Stimulated activated CD8-positive, alpha-beta memory T cell treated with anti-CD3 and anti-CD28 coated beads, Interleukin-4, amount 100 ng/mL, for 1 hour (primary cell): ENCODE data around the gene TRA2B.

Source experiments
- DNase-seq, 2 donors: peaks; one replicate each; pipeline ENCODE4 v3.0.0-alpha.2; 2020; ENCODE audit warnings: low read depth in 2 of 2, low spot score in 1 of 2

TRA2B gene

DNA sequence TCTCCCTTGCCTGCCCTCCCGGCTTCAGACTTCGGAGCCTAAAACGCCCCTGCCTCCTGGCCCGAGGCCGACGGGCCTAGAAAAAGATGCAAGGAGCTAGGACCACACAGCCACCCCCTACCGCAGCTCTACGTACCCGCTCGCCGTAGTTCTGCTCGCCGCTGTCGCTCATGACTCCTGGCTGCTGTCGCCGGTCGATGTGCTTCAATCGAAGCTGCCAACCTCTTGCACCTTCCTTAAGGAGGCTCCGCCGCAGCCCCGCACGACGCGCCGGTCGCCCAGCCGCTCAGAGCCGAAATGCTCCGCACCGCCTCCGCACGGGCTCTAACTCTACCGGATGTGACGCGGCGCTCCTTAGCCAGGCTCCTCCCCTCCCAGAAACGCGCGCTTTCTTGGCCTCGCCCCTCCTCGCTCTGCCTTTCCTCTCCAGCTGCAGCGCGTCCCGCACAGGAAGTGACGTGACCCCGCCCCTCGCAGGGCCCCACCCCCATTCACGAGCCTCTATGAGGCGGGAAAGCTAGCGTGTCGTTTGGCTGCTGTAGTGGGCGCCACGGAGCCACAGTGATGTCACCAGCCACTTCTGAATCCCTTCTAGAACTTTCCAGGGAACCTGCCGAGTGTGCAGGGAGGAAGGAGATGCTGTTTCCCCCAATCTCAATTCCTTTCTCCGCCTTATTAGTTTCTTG, at the start of gene TRA2B:
TRA2B (minus strand) TSS at position 326 of the 686 bp plus-strand sequence; CDS start at position 172, 154 bp downstream.
- peak; percentile 96 to 98 for DNase-seq

DNA sequence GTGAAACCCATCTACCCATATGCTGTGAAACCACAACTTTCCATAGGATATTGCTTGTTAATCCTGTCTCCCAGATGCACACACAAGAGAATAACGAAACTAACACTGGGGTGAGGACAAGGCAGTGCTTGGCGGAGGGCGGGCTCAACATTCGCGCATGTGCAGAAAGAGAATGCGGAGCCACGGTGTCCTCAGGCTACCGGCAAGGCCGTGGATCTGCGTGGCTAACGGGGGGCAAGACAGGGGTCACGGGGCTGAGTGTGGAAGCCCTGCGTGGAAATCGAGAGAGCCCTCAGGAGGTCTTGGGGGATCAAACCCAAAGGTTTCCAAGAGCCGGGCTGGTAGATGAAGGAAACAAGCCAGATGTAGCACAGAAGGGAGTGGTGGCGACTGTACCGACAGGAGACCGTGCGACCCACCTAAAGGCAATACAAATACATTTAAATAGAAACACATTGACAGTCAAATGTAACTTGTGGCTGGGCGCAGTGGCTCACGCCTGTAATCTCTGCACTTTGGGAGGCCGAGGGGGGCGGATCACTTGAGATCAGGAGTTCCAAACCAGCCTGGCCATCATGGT, 48.5 kb upstream of the TRA2B start:
- no peak for DNase-seq

DNA sequence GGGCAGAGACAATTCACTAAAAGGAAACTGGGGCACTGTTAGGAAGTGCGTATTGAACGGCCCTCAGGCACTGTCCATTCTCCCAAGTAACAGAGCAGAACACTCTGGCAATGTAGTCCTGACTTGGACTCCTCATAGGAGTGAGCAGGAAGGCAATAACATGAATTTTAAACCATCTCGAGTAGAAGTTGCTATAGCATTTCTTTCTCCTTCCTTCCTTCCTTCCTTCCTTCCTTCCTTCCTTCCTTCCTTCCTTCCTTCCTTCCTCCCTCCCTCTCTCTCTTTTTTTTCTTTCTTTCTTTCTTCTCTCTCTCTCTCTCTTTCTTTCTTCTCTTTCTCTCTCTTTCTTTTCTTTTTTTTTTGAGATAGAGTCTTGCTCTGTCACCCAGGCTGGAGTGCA, 46.4 kb upstream of the TRA2B start:
- no peak for DNase-seq

DNA sequence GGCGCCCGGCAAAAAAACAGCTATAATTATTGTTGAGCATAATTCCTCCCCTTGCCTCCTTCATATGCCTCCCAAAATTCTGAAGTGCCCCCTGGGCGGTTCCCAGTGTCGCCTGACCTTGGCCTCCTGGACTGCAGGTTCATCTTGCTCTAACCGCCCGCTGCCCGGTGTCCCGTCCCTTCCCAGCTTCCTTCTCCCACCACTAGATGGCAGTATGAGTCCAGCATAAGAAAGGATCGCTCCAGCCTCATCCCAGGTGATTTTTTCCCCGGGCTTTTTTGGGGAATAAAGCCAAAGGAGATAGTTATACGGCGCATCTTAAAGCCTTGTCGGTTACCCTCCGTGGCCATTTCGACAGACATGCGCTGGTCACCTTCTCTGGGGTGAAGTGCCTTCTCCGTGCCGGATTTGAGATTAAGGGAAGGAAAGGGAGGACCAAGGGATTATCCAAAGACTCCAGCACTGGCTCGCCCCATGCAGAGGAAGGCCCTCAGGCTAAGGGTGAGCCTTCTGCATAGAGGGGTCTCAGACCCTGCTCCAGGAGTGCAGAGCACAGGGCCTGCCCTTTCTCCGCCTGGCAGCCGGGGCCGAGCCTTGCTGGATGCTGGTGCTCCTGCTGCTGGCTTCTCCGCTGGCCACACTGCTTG, 45.8 kb upstream of the TRA2B start:
- peak; percentile 32 to 35 for DNase-seq

DNA sequence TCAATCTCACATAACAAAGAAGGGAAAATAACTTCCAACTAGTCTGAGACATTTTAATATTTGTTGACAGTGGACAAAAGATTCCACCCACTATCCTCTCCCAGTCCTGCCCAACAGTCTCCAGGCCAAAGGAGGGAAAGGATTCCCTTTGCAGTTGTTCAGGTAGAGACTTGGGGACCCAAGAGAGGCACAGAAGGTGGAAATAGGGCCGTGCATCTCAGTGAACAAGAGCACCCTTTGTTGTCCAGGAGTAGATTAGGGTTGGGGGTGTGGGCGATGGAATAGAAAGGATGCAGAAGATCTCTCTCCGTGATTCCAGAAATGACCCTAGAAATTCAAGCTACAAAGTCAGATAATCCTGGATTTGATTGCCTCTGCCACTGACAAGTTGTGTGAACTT, 44.8 kb upstream of the TRA2B start:
- DNase-seq = no peak

DNA sequence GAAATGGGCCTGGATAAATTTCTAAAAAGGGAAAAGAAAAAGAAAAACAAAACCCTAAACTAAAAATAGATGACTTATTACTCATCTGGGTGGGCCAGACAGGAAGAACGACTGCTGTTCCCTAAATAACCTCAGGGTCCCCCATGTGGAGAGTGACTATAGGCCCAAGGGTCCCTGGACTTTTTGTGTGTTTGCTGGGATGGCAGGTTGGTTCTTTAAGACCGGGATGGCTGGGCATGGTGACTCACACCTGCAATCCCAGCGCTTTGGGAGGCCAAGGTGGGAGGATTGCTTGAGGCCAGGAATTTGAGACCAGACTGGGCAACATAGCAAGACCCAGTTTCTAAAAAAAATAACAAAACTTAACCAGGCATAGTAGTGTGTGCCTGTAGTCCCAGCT, 43.8 kb upstream of the TRA2B start:
- no peak for DNase-seq

DNA sequence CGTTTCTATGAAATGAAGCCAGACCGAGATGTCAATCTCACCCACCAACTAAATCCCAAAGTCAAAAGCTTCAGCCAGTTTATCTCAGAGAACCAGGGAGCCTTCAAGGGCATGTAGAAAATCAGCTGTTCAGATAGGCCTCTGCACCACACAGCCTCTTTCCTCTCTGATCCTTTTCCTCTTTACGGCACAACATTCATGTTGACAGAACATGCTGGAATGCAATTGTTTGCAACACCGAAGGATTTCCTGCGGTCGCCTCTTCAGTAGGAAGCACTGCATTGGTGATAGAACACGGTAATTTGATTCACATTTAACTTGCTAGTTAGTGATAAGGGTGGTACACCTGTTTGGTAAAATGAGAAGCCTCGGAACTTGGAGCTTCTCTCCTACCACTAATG, 41.9 kb upstream of the TRA2B start:
- DNase-seq = no peak

DNA sequence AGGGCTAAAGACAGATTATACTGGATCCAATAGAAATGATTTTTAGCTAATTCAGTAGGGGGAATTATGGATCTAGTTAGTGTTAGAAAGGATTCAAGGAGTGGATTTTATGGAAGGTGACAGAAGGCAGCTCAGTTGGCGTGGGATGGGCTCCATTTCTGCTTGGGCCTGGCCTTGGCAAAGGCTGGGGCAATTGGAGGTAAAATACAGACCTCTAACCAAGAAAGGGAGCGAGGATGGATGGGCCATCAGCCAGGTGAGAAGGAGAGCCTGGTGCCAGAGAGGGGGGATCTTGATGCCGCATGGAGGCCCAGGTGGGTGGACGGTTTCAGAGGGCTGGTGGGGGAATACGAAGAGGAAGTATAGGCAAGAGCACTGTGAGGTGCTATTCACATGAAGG, 40.7 kb upstream of the TRA2B start:
- no peak for DNase-seq

DNA sequence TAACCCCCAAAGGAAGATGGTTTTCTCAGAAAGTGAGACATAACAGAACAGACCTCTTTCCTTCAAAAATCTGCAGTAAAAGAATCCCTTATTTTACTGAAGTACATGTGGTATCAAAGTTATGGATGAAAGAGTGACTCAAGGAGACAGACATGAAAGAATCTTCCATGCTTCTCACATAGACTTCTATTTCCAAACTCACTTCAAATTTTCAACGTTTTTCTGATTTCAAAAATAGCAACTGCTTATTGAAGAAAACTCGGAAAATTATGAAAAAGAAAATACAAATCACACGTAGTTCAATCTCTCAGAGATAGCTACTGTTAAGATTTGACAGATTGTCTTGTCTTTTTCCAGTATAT, 39.8 kb upstream of the TRA2B start:
- DNase-seq = no peak

DNA sequence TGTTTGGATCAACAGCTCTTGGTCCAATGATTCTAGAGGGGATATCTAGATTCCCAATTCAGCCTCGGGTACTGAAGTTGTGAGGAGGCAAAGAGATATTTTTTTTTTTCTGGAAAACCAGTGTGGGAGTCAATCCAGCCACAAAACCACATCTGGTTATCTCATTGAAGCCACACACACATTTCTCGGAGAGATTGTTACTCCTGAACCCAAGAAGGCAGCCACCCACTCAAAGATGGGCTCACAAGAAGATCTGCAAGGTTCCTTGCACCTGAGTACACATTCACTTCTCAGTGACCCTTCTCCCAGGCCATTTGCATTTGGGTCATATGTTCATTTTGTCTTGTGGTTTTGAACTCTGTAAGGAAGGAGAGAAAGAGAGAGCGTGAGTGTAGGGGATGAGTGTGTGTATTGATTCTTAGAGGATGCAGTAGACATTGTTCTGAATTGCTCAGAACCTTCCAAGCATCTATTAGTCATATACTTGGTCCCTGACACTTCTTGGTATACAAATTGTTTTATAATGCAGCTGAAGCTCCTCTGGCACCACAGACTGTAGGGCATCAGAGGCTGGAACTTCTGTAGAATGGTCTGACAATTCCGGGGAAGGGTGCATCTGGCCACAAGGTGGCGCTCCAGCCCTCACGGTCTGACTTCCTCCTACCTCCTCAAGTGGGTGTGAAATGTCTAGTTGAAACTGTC, 39.3 kb upstream of the TRA2B start:
- DNase-seq = peak; percentile 72 to 73

DNA sequence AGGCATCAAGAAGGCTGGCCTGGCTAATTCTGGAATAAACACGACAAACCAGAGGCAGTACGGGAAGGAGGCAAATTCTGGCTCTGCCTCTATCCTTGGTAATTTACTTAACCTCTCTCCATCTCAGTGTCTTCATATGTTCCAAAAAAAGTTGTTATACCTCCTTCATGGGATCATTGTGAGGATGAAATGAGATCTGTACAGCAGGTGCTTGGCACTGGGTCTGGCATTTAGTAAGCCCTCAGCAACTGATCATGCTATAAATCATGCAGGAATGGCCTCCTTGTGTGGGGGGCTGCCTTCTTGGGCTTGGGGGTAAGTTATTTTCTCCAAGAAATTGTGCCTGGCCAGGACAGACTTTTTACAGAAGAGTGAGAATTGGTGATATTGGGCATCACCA, 38.3 kb upstream of the TRA2B start:
- DNase-seq = no peak

DNA sequence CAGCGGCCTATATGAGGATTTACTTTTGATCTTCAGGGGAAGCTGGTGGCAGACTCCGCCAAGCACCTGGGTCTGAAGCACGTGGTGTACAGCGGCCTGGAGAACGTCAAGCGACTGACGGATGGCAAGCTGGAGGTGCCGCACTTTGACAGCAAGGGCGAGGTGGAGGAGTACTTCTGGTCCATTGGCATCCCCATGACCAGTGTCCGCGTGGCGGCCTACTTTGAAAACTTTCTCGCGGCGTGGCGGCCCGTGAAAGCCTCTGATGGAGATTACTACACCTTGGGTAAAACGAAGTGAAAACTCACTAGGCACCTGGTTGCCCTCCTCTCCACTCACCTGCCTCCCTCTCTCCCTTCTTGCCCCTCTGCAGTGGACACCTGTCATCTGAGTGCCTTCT, 33.8 kb upstream of the TRA2B start:
- no peak for DNase-seq

DNA sequence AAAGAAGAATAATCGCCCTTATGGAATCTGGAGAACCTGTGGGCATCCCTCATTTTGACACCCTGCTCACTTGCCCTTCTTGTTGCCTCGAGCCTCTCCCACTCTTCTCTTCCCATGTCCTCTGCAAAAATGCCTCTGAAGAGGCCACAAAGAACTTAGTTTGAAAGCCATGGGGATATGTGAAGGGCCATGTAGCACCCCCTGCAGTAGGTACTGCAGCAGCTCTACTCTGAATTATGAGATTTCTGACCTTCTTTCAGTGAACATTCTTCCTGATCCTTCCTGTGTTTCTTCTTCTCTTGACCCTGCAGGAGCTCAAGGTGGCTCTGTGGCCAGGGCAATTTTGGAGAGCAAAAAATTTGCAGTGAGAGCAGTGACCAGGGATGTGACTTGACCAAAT, 30.4 kb upstream of the TRA2B start:
- no peak for DNase-seq

DNA sequence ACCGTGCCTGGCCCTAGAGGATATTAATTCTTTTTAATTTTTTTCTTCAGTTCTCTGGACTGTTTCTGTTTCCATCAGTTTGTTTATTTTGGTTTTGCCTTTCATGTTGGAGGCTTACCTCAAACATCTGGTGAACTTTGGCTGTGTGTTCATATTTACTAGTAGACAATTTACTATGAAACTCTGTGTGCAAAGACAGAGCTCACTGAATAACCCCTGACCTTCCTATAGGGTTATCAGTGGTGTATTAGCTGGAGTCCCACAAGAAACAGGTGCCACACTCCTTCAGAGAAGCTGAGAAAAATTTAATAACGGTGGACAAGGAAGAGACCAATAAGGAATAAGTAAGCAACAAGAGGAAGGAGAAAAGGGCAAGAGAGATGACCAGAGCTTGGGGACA, 28.8 kb upstream of the TRA2B start:
- DNase-seq = no peak

DNA sequence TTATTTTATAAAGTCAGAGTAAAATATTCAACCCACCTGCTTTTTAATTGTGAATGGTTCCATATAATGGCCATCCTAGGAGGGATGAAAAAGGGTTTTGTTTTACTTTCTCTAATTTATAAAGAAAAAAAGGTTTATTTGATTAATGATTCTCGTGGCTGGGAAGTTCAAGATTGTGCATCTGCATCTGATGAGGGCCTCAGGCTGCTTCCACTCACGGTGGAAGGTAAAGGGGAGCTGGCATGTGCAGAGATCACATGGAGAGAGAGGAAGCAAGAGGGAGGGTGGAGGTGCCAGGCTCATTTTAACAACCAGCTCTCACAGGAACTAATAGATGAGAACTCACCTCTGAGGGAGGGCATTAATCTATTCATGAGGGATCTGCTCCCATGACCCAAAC, 27.7 kb upstream of the TRA2B start:
- DNase-seq = no peak

DNA sequence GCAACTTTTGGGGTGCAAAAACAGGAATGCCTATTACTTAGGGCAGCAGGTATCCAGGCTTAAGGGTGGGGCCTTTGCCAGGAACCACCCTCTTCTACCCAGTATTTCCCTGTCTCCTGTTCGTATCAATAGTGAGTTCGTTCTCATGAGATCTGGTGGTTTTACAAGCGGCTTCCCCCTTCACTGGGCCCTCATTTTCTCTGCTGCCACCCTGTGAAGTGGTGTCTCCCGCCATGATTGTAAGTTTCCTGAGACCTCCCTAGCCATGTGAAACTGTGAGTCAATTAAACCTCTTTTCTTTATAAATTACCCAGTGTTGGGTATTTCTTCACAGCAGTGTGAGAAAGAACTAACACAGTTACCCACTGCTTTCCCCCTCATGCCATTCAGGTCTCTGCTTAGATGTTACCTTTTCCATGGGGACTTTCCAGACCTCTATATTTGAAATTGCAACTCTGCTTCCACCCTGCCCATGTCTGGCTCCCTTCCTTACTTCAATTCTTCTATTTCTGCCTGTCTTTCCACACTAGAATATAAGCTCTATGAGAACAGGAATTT, 23.9 kb upstream of the TRA2B start:
- DNase-seq = no peak

DNA sequence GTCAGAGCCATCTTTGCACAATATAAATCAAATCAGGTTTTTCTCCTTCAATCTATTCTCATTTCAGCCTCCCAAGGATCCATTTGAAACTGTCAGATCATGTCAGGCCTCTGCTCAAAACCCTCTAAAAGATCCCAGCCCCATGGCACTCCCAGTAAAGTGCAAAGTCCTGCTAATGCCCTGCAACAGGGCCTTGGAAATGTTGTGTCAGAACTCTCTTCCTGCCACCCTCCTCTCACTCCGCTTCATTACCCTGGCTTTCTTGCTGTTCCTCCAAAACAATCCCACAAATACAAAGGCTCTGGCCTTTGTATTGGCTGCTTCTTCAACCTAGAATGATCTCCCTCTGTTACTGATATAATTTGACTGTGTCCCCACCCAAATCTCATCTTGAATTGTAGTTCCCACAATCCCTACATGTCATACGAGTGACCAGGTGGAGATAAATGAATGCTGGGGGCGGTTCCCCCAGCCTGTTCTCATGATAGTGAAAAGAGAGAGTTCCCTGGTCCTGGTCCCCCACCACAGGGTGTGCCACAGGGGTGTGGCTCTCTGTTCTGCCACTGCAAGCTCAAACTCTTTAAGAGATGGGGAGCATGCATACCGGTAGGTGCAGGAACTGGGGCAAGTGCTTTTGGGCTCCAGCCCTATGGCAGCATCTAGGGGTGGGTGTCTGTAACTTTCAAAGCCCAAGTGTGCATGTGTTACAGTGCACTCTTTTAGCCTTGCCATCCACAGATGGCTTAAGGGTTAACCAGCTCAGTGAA, 22.9 kb upstream of the TRA2B start:
- no peak for DNase-seq

DNA sequence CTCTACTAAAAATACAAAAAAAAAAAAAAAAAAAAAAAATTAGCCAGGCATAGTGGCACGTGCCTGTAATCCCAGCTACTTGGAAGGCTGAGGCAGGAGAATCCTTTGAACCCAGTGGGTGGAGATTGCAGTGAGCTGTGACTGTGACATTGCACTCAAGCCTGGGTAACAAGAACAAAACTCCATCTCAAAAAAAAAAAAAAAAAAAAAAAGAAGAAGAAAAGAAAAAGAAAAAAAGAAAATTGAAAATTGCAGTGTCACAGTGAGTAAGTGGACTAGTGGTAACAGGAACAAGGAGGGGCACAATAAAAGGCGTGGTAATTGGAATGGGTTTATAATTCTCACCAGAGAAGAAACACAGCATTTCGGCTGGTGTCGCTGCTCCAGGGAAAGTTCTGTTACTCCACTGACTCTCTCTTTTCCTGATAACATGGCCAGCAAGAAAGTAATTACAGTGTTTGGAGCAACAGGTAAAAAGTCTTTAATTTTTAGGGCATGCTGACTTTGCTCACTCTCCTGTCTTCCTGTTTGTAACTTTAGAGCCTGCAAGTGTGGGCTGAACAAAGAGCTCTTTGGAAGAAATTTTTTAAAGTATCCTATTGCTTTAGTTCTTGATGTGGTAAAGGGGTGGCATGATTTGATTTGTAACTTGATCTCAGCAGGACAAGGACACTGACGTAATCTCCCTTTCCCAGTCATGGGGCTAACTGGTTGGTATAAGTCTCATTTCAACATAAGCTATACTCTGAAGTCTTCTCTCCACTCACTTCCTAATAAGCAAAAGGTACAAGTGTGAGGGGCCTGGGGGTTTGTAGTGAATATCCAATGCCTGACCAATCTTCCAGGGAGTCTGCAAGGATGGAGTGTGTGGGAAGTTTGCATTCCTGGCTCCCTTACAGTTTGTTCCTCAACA, 22.1 kb upstream of the TRA2B start:
- DNase-seq = no peak

DNA sequence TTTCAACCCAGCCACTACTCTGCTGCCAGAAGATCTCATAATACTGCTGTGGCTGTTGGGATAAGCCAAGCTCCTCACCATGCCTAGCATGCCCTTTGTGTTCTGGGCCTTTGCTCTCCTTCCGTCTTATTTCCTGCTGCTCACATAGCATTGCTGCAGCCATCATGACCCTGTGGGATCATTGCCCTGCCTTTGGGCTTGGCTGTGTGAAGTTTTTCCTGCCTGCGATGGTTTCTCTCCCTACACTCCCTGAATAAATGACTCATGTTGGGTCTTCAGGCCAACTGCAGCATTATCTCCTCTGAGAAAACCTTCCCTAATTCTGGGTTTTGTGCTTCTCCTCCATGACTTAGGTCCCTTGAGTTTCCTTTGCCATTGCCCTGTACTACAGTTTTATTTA, 20.8 kb upstream of the TRA2B start:
- DNase-seq = no peak

DNA sequence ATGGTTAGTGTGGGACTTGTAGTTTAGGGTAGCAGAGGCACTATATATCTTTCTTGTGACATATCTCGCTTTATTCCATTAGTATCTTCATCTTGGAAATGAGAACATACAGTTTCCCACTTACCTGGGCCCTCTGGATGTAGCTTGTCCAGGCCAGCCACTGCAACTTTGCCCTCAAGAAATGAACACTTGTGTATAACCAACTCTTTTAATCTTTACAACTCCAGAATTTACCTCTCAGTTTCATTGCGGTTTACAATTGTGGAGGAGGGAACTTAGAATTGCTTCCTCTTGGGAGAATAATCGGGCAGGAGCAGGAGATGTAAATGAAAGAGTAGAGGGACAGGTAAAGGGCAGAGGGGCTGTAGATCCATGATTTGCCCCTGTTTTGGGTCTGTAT, 18.4 kb upstream of the TRA2B start:
- no peak for DNase-seq
